Thoracic aorta (tissue), 2 donors: ENCODE measurements around the gene STK39. TPM values are rescaled to one million over a fixed set of nuclear protein-coding genes. Genes with fewer than 3 reads are reported as not detected.

Experiments used
- ATAC-seq: fragments of 150-250 bp; one replicate; pipeline ENCODE4 v1.8.0; 2017; ENCODE audit warnings: low read depth; ENCODE audit not compliant: insufficient number of reproducible peaks, low FRiP score
- DNase-seq: peaks from one replicate; pipeline ENCODE4 v3.0.0-alpha.2; 2020; ENCODE audit warnings: low spot score
- H3K27ac ChIP-seq, 2 donors: fragments of 200-600 bp; sonication (generic); 1 replicate in 1 of 2; 2 replicates in 1 of 2; pipeline ENCODE4 v1.5.1; 2016; ENCODE audit warnings: mild to moderate bottlenecking in 2 of 2, moderate library complexity in 2 of 2
- H3K27me3 ChIP-seq: fragments of 200-600 bp; sonication (generic); replicated peaks from 2 replicates; pipeline ENCODE4 v1.6.0; 2016; ENCODE audit warnings: mild to moderate bottlenecking; ENCODE audit not compliant: insufficient read depth
- H3K36me3 ChIP-seq: fragments of 200-600 bp; sonication (generic); one replicate; pipeline ENCODE4 v1.5.1; 2016
- H3K4me1 ChIP-seq, 2 donors: fragments of 200-600 bp; sonication (generic); 1 replicate in 1 of 2; 2 replicates in 1 of 2; pipeline versions ENCODE4 v1.5.1 to v1.6.0; 2016; ENCODE audit warnings: low read depth in 2 of 2, mild to moderate bottlenecking in 1 of 2; ENCODE audit not compliant: control insufficient read depth in 1 of 2
- H3K4me3 ChIP-seq: fragments of 200-600 bp; sonication (generic); 2 replicates; pipeline ENCODE4 v1.5.1; 2016; ENCODE audit warnings: mild to moderate bottlenecking
- H3K9me3 ChIP-seq: fragments of 200-600 bp; sonication (generic); 2 replicates; pipeline ENCODE4 v1.5.1; 2016
- CTCF ChIP-seq: fragments of 200-600 bp; sonication (generic); IDR thresholded peaks from one replicate; pipeline ENCODE4 v1.5.1; 2019; ENCODE audit warnings: antibody characterized with exemption
- total RNA-seq, 2 donors: library from RNA; depleted of rRNA; stranded (reverse); fragments of >200 nt; gene quantifications; one replicate each; pipeline versions ENCODE4 v1.1.0 to v1.2.3, GENCODE V29; 2016

STK39 gene
- total RNA-seq, 2 donors from 2014 or later: 11.5 to 18.5 TPM

- no peaks in the 10 kb centered on the region for H3K27me3 ChIP-seq
- no peaks in the 10 kb centered on the region for H3K36me3 ChIP-seq
- TF ChIP-seq CTCF: no peak
- no peak for DNase-seq
- no peak for ATAC-seq
- H3K27ac ChIP-seq: no peak overlapping the region
- no peak overlapping the region for H3K4me3 ChIP-seq
- no peaks in the 10 kb centered on the region for H3K9me3 ChIP-seq
- H3K4me1 ChIP-seq: no peaks in the 10 kb centered on the region
Measured at GRCh38 chr2:168105127-168105683, 142.2 kb downstream of the STK39 start.

- H3K27ac ChIP-seq: no peak overlapping the region
- no peaks in the 10 kb centered on the region for H3K4me1 ChIP-seq
- DNase-seq (no peak), ATAC-seq (no peak)
- H3K4me3 ChIP-seq: no peak overlapping the region
- no peaks in the 10 kb centered on the region for H3K27me3 ChIP-seq
- no peaks in the 10 kb centered on the region for H3K36me3 ChIP-seq
- H3K9me3 ChIP-seq: no peaks in the 10 kb centered on the region
- TF ChIP-seq CTCF: no peak
Measured at GRCh38 chr2:168097431-168097830, 150.0 kb downstream of the STK39 start.

- ATAC-seq (no peak), DNase-seq (no peak)
- Histone ChIP-seq H3K27ac (no peak overlapping the region), H3K36me3 (no peaks in the 10 kb centered on the region), H3K4me1 (no peaks in the 10 kb centered on the region), H3K4me3 (no peak overlapping the region), H3K9me3 (no peaks in the 10 kb centered on the region), H3K27me3 (no peaks in the 10 kb centered on the region)
- TF ChIP-seq CTCF: no peak
Measured at GRCh38 chr2:168096158-168096557, 151.2 kb downstream of the STK39 start.

GRCh38 chr2:168091986-168092385 is 155.4 kb downstream of the STK39 start:
- no peak overlapping the region for H3K27ac ChIP-seq

More at GRCh38 chr2:168091986-168092385, 155.4 kb downstream of the STK39 start:
- ATAC-seq (no peak), DNase-seq (no peak)
- TF ChIP-seq CTCF: no peak
- H3K4me3 ChIP-seq: no peak overlapping the region
- no peaks in the 10 kb centered on the region for H3K27me3 ChIP-seq
- peaks cover 0 to 3% of the 10 kb centered on the region in 2 donors for H3K4me1 ChIP-seq
- H3K36me3 ChIP-seq: no peaks in the 10 kb centered on the region
- H3K9me3 ChIP-seq: no peaks in the 10 kb centered on the region
